Measurements from ENCODE around the gene SNAPC2. TPM values are rescaled to one million over a fixed set of nuclear protein-coding genes. Genes with fewer than 3 reads are reported as not detected.
"Not testable (repeated sequence)": the region's sequence is repeated elsewhere in the genome, so short reads cannot be mapped to it uniquely, and the experiment has no call there.

SNAPC2 gene
- total RNA-seq, 4 donors from 2014 or later, result 7.4 to 12.9 (median 9.4) TPM

DNA sequence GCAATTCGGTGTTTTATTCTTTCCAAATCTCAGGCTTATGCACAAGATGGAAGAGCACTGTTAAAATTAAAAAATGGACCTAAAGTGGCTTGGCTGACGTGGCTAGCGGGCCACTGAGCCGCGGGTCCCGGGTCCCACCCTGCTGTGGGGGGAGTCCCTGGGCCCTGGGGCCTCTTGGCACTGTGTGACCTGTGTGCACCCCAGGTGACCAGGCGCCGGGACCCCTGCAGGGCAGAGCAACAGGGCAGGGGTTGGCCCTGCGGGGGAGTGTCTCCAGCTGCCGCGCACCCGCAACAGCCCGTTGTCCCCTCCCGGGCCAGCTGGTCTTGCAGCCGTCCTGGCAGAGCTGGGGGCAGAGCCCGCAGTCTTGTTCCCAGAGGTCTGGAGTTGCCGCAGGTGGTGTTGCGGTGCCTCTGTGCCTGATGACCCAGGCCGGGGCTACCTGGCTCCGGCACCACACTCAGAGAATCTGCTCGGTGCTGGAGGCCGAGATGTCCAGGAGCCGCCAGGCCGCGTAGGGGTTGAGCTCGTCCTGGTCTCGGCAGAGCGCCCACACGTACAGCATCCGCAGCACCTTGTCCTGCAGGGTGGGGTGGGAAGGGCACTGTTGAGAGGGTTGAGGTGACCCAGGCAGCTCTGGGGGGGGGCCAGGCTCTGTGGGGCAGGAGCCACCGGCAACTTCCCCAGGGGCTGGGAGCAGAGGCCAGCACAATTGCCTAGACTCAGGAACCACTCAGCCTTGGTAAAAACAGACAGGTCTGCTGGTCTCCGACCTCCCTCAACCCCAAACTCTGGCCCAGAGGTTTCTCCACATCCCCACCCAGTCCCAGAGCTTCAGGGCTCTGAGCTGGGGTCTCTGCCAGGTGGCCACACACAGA is 6.8 kb downstream of the SNAPC2 start:
- Histone ChIP-seq H3K4me1 (peaks cover 0 to 27% (median 12%) of the 10 kb centered on the region in 4 donors), H3K36me3 (peaks cover 0 to 35% (median 0%) of the 10 kb centered on the region in 3 donors), H3K4me3 (no peak overlapping the region), H3K27ac (no peak overlapping the region), H3K9me3 (no peaks in the 10 kb centered on the region), H3K27me3 (no peaks in the 10 kb centered on the region)
- TF ChIP-seq, protein P1, sequence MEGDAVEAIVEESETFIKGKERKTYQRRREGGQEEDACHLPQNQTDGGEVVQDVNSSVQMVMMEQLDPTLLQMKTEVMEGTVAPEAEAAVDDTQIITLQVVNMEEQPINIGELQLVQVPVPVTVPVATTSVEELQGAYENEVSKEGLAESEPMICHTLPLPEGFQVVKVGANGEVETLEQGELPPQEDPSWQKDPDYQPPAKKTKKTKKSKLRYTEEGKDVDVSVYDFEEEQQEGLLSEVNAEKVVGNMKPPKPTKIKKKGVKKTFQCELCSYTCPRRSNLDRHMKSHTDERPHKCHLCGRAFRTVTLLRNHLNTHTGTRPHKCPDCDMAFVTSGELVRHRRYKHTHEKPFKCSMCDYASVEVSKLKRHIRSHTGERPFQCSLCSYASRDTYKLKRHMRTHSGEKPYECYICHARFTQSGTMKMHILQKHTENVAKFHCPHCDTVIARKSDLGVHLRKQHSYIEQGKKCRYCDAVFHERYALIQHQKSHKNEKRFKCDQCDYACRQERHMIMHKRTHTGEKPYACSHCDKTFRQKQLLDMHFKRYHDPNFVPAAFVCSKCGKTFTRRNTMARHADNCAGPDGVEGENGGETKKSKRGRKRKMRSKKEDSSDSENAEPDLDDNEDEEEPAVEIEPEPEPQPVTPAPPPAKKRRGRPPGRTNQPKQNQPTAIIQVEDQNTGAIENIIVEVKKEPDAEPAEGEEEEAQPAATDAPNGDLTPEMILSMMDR (IDR thresholded peaks at IDR 0.05), result no peak
- TF ChIP-seq POLR2A (IDR thresholded peaks at IDR 0.05), result no peak
- DNase-seq, result no peak

DNA sequence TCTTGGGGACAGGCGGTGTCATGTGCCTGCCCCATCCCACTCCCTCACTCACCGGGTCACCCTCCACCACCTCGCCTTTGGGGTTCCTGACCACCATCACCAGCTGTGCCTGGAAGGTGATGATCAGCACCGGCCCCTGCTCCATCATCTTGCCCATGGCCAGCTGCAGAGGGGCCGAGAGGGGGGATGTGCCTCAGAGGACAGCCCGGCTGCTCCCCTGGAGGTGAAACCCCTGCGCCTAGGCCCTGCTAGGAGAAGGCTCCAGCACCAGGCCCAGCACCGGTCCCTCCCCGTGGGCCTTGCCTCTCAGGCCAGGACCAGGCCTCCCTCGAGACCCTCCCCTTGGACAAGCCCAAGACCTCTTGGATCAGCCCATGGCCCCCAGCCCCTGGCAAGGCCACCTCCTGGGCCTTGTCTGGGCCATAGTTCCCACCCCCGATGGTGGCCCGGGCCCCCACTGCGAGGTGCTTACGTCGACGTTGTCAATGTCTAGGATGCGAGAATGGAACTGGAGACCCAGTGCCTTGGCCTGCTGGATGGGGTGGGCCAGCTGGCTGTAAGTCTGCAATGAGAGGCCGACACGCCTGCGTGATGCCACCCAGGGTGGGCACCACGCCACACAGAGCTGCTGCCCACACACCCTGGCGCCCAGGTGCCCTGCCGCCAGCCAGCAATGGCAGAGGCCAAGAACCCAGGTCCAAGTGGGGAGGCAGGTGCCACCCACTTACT is 7.6 kb downstream of the SNAPC2 start:
- H3K27ac ChIP-seq, result peak overlapping the region in 2 of 4 donors; percentile 46 to 49
- peaks cover 0 to 36% (median 0%) of the 10 kb centered on the region in 3 donors for H3K36me3 ChIP-seq
- peaks cover 0 to 22% (median 12%) of the 10 kb centered on the region in 4 donors for H3K4me1 ChIP-seq
- TF ChIP-seq, protein P1 (IDR thresholded peaks at IDR 0.05), result no peak
- no peak for TF ChIP-seq POLR2A (IDR thresholded peaks at IDR 0.05)
- H3K4me3 ChIP-seq, result no peak overlapping the region
- peak in 1 of 3 donors; percentile 45 for DNase-seq
- no peaks in the 10 kb centered on the region for H3K27me3 ChIP-seq
- H3K9me3 ChIP-seq, result no peaks in the 10 kb centered on the region

- no peak overlapping the region for H3K4me3 ChIP-seq
- H3K9me3 ChIP-seq, result no peaks in the 10 kb centered on the region
- H3K4me1 ChIP-seq, result peaks cover 0 to 22% (median 12%) of the 10 kb centered on the region in 4 donors
- no peak for DNase-seq
- H3K27me3 ChIP-seq, result no peaks in the 10 kb centered on the region
- peak overlapping the region in 2 of 4 donors; percentile 46 to 49 for H3K27ac ChIP-seq
- H3K36me3 ChIP-seq, result peaks cover 0 to 37% (median under 1%) of the 10 kb centered on the region in 3 donors
- no peak for TF ChIP-seq POLR2A (IDR thresholded peaks at IDR 0.05)
- TF ChIP-seq, protein P1 (IDR thresholded peaks at IDR 0.05), result no peak
Measured at GRCh38 chr19:7928334-7928706, 8.2 kb downstream of the SNAPC2 start.

DNA sequence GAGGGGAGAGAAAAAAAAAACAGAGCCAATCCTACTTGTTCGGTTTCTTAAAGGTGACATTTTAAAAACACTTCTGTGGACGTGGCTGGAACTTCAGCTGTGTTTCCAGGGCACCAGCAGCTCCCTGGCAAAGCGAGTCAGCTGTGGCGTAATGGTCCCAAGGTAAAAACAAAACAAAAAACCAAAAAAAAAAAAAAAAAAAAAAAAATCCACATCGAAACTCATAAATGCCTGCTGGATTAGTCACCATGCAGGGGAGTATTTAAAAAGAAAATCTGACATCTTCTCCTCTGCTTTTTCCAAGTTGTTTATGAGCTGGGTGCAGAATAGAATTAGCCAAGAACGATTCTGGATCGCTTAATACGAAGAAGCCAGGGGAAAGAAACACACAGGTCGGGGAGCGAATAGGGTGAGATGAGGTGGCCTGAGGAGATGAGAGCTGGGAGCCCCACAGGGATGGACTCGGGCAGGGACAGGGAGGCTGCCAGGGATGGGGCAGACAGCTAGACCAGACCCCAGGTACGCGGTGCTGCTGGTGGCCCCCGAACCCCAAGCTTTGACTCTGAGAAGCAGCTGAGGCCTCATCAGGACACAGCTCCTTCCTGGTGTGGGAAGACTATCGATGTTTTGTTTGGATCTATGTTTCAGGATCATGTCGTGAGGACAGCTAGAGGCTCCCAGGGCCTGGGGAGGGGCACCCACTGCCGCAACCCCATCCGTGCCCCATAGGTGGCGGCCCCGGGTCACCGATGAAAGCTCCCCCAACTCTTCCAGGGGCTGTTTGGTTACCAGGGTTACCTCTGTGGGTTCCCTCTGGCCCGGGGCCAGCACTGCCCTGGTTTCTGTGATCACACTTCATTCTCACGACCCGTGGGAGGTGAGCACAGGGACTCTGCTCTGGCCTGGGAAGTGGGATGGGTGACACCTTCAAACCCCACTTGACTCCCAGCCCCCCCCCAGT is 8.9 kb downstream of the SNAPC2 start:
- peaks cover 0 to 22% (median 12%) of the 10 kb centered on the region in 4 donors for H3K4me1 ChIP-seq
- no peaks in the 10 kb centered on the region for H3K27me3 ChIP-seq
- TF ChIP-seq POLR2A (IDR thresholded peaks at IDR 0.05), result no peak
- TF ChIP-seq, protein P1 (IDR thresholded peaks at IDR 0.05), result peak in 3 of 6 experiments; percentile 19 to 23 (median 23)
- H3K9me3 ChIP-seq, result no peaks in the 10 kb centered on the region
- peak in 2 of 3 donors; percentile 39 to 68 for DNase-seq
- no peak overlapping the region for H3K4me3 ChIP-seq
- H3K27ac ChIP-seq, result peak overlapping the region in 3 of 4 donors; percentile 10 to 70 (median 61)
- peaks cover 0 to 44% (median 4%) of the 10 kb centered on the region in 3 donors for H3K36me3 ChIP-seq

DNA sequence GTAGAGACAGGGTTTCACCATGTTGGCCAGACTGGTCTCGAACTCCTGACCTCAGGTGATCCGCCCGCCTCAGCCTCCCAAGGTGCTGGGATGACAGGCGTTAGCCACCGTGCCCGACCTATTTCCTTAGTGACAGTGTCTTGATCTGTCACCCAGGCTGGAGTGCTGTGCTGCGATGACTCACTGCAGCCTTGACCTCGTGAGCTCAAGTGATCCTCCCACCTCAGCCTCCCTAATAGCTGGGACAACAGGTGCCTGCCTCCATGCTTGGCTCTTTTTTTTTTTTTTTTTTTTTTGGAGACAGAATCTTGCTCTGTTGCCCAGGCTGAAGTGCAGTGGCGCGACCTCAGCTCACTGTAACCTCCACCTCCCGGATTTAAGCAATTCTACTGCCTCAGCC is 9.9 kb downstream of the SNAPC2 start:
- Histone ChIP-seq H3K4me1 (peaks cover 0 to 17% (median 9%) of the 10 kb centered on the region in 4 donors), H3K36me3 (peaks cover 0 to 54% (median 4%) of the 10 kb centered on the region in 3 donors), H3K27ac (peak overlapping the region in 1 of 4 donors; percentile 61)
- H3K4me3 ChIP-seq, H3K27me3 ChIP-seq, H3K9me3 ChIP-seq: not testable (repeated sequence)
- DNase-seq, result peak in 1 of 3 donors; percentile 46

Measured in Peyer's patch (tissue), 4 donors.